ENCODE measurements around the gene ELAC1. TPM values are rescaled to one million over a fixed set of nuclear protein-coding genes. Genes with fewer than 3 reads are reported as not detected.

Gene ELAC1
- total RNA-seq, 6 experiments from 2014 or later: 6.2 to 9.0 (median 8.1) TPM

DNA sequence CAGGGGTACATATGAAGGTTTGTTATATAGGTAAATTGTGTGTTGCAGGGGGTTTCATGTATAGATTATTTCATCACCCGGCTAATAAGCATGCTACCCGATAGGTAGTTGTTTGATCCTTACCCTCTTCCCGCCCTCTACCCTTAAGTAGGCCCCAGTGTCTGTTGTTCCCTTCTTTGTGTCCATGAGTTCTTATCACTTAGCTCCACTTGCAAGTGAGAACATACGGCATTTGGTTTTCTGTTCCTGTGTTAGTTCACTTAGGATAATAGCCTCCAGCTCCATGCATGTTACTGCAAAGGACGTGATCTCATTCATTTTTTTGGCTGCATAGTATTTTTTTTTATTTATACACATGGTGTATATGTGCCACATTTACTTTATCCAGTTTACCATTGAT is 34.2 kb upstream of the ELAC1 start:
- no peak for DNase-seq
- no peaks in the 10 kb centered on the region for H3K27me3 Mint-ChIP-seq (ENCODE audit: insufficient read depth)
- H3K36me3 Mint-ChIP-seq (ENCODE audit: low read depth): 0 out of 2 replicates have a peak, but pooled peaks cover 4% of the 10 kb centered on the region
- H3K4me3 Mint-ChIP-seq: no peak overlapping the region
- H3K4me1 Mint-ChIP-seq (ENCODE audit: low read depth): peaks cover 4% of the 10 kb centered on the region
- no peaks in the 10 kb centered on the region for H3K9me3 Mint-ChIP-seq
- no peak overlapping the region for H3K27ac Mint-ChIP-seq
- TF ChIP-seq, protein P1, sequence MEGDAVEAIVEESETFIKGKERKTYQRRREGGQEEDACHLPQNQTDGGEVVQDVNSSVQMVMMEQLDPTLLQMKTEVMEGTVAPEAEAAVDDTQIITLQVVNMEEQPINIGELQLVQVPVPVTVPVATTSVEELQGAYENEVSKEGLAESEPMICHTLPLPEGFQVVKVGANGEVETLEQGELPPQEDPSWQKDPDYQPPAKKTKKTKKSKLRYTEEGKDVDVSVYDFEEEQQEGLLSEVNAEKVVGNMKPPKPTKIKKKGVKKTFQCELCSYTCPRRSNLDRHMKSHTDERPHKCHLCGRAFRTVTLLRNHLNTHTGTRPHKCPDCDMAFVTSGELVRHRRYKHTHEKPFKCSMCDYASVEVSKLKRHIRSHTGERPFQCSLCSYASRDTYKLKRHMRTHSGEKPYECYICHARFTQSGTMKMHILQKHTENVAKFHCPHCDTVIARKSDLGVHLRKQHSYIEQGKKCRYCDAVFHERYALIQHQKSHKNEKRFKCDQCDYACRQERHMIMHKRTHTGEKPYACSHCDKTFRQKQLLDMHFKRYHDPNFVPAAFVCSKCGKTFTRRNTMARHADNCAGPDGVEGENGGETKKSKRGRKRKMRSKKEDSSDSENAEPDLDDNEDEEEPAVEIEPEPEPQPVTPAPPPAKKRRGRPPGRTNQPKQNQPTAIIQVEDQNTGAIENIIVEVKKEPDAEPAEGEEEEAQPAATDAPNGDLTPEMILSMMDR (IDR thresholded peaks at IDR 0.05): no peak

- DNase-seq: no peak
- Mint-ChIP-seq H3K4me3 (no peak overlapping the region), H3K27ac (no peak overlapping the region), H3K36me3 (ENCODE audit: low read depth) (0 out of 2 replicates have a peak, but pooled peaks cover 4% of the 10 kb centered on the region), H3K27me3 (ENCODE audit: insufficient read depth) (no peaks in the 10 kb centered on the region), H3K4me1 (ENCODE audit: low read depth) (no peaks in the 10 kb centered on the region), H3K9me3 (no peaks in the 10 kb centered on the region)
- TF ChIP-seq, protein P1 (IDR thresholded peaks at IDR 0.05): no peak
These were observed 33.2 kb upstream of the ELAC1 start for GRCh38 chr18:50934545-50935211.

DNA sequence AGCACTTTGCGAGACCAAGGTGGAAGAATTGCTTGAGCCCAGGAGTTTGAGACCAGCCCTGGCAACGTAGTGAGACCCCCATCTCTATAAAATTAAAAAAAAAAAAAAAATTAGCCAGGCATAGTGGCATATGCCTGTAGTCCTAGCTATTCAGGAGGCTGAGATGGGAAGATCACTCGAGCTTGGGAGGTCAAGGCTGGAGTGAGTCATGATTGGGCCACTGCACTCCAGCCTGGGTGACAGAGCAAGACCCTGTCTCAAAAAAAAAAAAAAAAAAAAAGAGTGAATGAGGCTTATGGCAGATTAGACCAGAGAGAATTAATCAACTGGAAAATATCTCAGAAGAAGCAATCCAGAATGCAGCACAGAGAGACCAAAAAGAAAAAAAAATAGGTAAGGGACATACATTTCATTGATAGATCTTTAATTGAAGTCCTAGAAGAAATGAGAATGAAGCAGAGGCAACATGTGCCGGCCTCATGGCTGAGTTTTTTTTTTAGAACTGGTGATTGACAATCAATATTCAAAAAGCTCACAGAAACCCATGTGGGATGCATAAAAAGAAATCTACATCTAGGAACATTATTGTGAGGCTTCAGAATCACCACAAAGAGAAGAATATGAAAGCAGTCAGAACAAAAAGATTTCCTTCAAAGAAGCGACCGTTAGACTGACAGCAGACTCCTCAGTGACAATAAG is 32.2 kb upstream of the ELAC1 start:
- no peaks in the 10 kb centered on the region for H3K36me3 Mint-ChIP-seq (ENCODE audit: low read depth)
- no peaks in the 10 kb centered on the region for H3K9me3 Mint-ChIP-seq
- H3K27me3 Mint-ChIP-seq (ENCODE audit: insufficient read depth): no peaks in the 10 kb centered on the region
- no peak for DNase-seq
- H3K4me3 Mint-ChIP-seq: no peak overlapping the region
- H3K27ac Mint-ChIP-seq: no peak overlapping the region; the same call in 1 of the 2 replicates
- TF ChIP-seq, protein P1 (IDR thresholded peaks at IDR 0.05): no peak
- H3K4me1 Mint-ChIP-seq (ENCODE audit: low read depth): no peaks in the 10 kb centered on the region

DNA sequence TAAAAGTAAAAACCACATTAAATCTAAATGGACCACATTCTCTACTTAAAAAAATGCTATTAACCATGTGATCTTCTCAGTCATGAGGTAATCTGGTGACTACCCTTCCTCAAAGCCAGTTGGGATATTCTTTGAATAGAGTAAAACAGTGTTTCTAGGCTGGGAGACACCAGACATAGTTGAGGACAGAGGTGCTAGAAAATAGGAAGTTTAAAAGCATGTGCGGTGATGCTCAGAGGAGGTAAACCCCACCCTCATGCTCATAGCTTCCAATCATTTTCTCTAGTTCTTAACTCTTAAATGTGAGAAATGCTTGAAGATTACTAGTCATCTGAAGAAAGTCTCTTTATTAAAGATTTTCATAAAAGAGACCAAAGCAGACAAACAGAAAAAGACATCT is 30.7 kb upstream of the ELAC1 start:
- Mint-ChIP-seq H3K4me3 (no peak overlapping the region), H3K27ac (no peak overlapping the region)

DNA sequence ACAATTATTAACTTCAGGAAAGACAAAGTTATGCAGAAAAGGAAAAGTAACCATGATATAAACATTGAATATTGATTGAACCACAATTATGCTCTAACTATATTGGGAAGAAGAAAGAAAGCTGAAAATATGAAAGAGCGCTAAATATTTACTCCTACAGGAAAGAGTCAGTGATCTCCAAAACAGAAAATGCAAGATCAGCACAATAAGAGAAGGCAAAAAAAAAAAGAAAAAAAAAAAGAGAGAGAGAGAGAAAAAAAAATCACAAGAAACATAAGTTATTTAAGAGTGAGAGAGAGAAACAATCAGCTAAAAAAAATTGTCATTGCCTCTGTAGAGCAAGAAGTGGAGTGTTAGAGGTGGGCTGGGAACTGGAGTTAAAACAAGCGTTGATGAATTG is 28.9 kb upstream of the ELAC1 start:
- Mint-ChIP-seq H3K27ac (no peak overlapping the region), H3K4me1 (ENCODE audit: low read depth) (peaks cover 6% of the 10 kb centered on the region), H3K27me3 (ENCODE audit: insufficient read depth) (no peaks in the 10 kb centered on the region), H3K4me3 (no peak overlapping the region), H3K9me3 (no peaks in the 10 kb centered on the region), H3K36me3 (ENCODE audit: low read depth) (no peaks in the 10 kb centered on the region)
- TF ChIP-seq, protein P1 (IDR thresholded peaks at IDR 0.05): no peak
- no peak for DNase-seq

More for the DNA sequence above, 30.7 kb upstream of the ELAC1 start:
- DNase-seq: no peak
- no peaks in the 10 kb centered on the region for H3K9me3 Mint-ChIP-seq
- no peaks in the 10 kb centered on the region for H3K27me3 Mint-ChIP-seq (ENCODE audit: insufficient read depth)
- H3K4me1 Mint-ChIP-seq (ENCODE audit: low read depth): no peaks in the 10 kb centered on the region
- TF ChIP-seq, protein P1 (IDR thresholded peaks at IDR 0.05): no peak
- no peaks in the 10 kb centered on the region for H3K36me3 Mint-ChIP-seq (ENCODE audit: low read depth)
